Measurements from ENCODE around the gene ARMS2.

Gene ARMS2

DNA sequence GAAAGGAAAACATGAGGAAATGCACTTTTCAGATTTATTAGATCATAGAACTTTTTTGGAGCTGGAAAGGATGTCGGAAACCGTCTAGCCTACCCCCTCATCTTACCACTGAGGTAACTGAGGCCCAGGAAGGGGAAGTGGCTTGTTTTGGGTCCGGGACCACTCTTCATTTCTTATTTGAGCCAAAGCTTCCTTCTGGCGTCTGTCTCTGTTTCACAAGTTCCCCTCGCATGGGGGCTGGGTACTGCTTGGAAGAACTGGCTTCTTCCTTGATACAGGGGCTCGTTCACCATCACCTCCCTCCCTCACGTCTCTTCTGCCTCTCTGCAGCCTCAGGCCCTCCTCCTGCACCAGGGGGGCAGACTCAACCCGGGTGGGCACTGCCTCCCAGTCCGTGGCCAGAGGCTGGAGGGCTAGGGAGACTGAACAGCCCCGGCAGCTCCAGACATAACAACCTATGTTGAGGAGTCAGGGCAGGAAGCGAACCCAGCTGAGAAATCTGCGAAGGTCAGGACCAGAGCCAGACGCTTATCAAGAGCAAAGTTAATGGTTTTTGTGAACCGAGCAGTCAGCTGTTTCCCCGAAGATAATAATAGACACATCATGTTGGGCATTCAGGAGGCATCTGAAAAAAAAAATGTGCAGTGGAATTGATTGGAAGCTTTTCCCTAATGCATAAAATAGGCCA is 19.8 kb downstream of the ARMS2 start:
- H3K27ac Mint-ChIP-seq, result no peak overlapping the region
- H3K27me3 Mint-ChIP-seq (ENCODE audit: low read depth), result peaks cover 11% of the 10 kb centered on the region
- no peaks in the 10 kb centered on the region for H3K4me1 Mint-ChIP-seq (ENCODE audit: low read depth)
- H3K36me3 Mint-ChIP-seq (ENCODE audit: low read depth), result no peaks in the 10 kb centered on the region
- no peaks in the 10 kb centered on the region for H3K9me3 Mint-ChIP-seq
- H3K4me3 Mint-ChIP-seq, result no peak overlapping the region

DNA sequence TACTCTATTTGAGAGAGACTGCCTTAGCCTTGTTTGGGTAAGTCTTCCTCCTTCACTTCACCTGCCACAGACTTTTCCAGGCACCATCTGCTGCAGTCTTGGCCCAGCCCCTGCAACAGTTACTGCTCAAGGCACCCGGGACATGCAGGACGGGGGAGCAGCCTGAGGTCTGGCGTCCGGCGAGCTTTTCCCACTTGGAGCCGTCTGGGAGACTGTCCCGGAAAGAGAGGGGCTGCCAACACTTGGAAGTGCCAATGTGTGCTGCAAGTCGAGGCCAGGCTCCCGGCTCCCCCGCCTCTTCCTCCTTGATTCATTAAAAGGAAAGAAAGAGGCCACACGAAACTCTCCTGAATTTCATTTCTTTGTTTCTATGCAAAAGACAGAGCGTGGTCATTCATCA is 20.6 kb downstream of the ARMS2 start:
- H3K27me3 Mint-ChIP-seq (ENCODE audit: low read depth), result peaks cover 11% of the 10 kb centered on the region

DNA sequence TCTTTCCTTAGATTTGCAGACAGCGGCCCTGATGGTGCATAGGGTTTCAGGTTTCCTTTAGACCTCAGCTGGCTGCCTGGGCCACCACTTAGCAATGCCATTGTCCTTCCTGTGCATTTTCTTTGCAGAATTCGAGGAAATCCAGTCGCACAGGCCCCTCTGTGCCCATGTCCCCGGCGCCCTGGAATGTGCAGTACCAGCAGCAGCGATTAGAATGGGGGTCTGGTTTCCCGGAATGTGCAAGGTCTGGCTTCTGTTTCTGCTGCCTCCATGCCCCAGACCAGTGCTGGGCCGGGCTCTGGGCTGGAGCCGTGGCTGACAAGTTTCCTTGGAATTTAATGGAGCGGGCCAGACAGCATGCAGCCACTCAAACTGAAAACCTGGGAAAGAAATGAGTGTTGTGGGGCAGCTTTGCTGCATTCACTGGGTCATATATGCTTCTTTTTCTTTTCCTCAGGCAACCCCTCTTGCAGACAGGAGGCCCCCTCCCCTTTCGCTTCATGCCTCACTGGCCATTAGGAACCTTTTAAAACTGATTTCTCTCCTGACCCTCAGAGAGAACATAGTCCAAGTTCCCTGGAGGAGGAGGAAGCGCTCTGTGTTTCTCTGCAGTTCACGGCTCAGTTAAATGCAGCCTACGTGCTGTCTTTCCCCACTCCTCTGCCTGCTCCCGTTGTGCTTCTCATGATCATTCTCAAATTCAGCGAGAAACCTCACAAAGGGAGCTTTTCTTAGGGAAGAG is 21.3 kb downstream of the ARMS2 start:
- no peaks in the 10 kb centered on the region for H3K9me3 Mint-ChIP-seq
- no peaks in the 10 kb centered on the region for H3K4me1 Mint-ChIP-seq (ENCODE audit: low read depth)
- H3K36me3 Mint-ChIP-seq (ENCODE audit: low read depth), result no peaks in the 10 kb centered on the region
- H3K4me3 Mint-ChIP-seq, result no peak overlapping the region
- no peak overlapping the region for H3K27ac Mint-ChIP-seq
- peaks cover 11% of the 10 kb centered on the region for H3K27me3 Mint-ChIP-seq (ENCODE audit: low read depth)

More for the DNA sequence above, 20.6 kb downstream of the ARMS2 start:
- no peaks in the 10 kb centered on the region for H3K4me1 Mint-ChIP-seq (ENCODE audit: low read depth)
- no peak overlapping the region for H3K4me3 Mint-ChIP-seq
- no peaks in the 10 kb centered on the region for H3K36me3 Mint-ChIP-seq (ENCODE audit: low read depth)
- H3K9me3 Mint-ChIP-seq, result no peaks in the 10 kb centered on the region
- H3K27ac Mint-ChIP-seq, result no peak overlapping the region

DNA sequence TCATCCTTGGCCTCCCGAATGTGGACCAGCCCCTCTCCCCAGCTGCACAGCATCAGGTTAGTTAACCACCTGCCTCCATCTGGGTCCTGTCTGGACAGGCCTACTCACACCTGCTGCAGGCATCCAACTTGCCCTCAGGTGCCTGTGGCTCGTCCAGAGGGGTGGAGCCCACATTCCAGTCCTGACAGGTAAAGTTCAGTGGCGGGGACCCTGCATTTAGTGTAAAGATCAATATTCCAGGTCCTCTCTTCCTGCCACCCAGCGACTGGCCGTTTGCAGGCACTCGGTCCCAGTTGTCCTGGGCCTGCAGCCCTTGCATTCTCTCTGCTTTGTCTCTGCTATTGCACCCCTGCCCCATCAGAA is 21.9 kb downstream of the ARMS2 start:
- peaks cover 11% of the 10 kb centered on the region for H3K27me3 Mint-ChIP-seq (ENCODE audit: low read depth)
- H3K36me3 Mint-ChIP-seq (ENCODE audit: low read depth), result no peaks in the 10 kb centered on the region
- no peaks in the 10 kb centered on the region for H3K4me1 Mint-ChIP-seq (ENCODE audit: low read depth)
- H3K27ac Mint-ChIP-seq, result no peak overlapping the region
- no peak overlapping the region for H3K4me3 Mint-ChIP-seq
- H3K9me3 Mint-ChIP-seq, result no peaks in the 10 kb centered on the region

DNA sequence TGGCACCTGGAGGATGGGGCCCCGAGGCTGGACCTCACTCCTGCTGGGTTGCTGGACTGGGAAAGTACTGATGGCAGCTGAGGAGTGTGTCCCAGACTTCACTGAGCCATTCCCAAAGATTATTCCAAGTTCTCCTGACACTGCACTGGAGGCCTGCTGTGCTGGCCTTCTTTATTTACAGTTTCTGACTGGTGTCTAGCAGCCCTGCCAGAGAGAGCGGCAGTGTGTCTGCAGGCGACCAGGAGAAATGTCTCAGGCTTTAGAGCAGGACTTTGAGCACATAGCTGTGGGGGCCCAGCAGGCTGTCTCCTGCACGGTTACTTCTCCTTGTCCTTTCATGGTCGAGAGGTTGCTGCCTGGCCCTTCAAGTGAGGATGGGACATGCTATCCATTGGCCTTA is 23.0 kb downstream of the ARMS2 start:
- Mint-ChIP-seq H3K4me3 (no peak overlapping the region), H3K9me3 (no peaks in the 10 kb centered on the region), H3K27me3 (ENCODE audit: low read depth) (peaks cover 17% of the 10 kb centered on the region), H3K4me1 (ENCODE audit: low read depth) (no peaks in the 10 kb centered on the region), H3K27ac (no peak overlapping the region), H3K36me3 (ENCODE audit: low read depth) (no peaks in the 10 kb centered on the region)

DNA sequence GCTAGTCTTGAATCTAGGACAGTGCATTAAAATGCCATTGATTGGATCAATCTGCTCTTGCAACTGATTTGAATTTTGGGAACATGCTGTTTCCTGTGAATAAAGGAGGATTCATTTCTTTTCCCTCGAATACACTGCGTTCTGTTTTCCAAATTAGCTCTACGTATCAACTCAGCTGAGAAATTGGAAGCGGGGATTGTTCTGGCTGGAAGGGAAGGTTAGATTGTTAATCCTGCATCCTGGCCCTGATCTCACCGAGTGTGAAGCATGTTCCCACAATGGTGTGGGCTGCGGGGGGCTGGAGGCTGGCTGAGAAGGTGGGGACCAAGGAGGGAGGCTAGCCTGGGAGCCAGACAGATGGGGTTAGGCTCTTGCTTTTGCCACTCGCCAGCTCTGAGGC is 24.5 kb downstream of the ARMS2 start:
- no peaks in the 10 kb centered on the region for H3K36me3 Mint-ChIP-seq (ENCODE audit: low read depth)
- peaks cover 21% of the 10 kb centered on the region for H3K27me3 Mint-ChIP-seq (ENCODE audit: low read depth)
- no peak overlapping the region for H3K27ac Mint-ChIP-seq
- no peak overlapping the region for H3K4me3 Mint-ChIP-seq
- no peaks in the 10 kb centered on the region for H3K4me1 Mint-ChIP-seq (ENCODE audit: low read depth)
- H3K9me3 Mint-ChIP-seq, result no peaks in the 10 kb centered on the region

DNA sequence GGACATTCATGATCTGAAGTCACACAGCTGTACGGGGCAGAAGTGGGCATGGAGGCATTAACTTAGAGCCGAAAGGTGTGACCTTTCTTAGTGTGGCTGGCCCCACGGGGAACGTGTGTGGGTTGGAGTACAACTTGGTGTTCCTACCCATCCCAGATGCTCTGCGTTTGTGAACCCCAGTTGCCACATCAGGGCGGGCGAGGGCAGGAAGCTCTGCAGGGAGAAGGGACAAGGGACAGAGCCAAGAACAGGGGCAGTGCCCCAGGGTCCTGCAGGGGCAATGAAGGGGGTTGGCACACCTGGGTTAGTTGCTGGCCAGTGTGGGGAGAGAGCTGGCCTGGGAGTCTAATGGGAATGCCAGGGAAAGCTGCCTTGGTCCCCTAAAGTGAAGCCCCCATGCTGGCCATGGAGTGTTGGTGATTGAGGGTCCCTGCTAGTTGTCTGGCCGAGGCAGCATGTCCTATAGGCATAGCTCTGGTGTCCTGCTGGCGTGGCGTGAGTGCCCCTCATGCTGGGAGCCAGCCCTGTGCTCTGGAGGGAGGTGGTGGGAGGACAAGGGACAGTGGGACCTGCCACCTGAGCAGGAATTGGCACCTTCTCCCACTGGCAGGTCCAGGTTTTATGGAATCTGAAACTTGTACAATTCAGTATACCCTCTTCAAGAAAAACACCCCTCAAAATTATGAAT is 25.8 kb downstream of the ARMS2 start:
- H3K4me1 Mint-ChIP-seq (ENCODE audit: low read depth), result no peaks in the 10 kb centered on the region
- no peak overlapping the region for H3K4me3 Mint-ChIP-seq
- H3K36me3 Mint-ChIP-seq (ENCODE audit: low read depth), result no peaks in the 10 kb centered on the region
- no peak overlapping the region for H3K27ac Mint-ChIP-seq
- no peaks in the 10 kb centered on the region for H3K9me3 Mint-ChIP-seq
- peaks cover 10% of the 10 kb centered on the region for H3K27me3 Mint-ChIP-seq (ENCODE audit: low read depth)

DNA sequence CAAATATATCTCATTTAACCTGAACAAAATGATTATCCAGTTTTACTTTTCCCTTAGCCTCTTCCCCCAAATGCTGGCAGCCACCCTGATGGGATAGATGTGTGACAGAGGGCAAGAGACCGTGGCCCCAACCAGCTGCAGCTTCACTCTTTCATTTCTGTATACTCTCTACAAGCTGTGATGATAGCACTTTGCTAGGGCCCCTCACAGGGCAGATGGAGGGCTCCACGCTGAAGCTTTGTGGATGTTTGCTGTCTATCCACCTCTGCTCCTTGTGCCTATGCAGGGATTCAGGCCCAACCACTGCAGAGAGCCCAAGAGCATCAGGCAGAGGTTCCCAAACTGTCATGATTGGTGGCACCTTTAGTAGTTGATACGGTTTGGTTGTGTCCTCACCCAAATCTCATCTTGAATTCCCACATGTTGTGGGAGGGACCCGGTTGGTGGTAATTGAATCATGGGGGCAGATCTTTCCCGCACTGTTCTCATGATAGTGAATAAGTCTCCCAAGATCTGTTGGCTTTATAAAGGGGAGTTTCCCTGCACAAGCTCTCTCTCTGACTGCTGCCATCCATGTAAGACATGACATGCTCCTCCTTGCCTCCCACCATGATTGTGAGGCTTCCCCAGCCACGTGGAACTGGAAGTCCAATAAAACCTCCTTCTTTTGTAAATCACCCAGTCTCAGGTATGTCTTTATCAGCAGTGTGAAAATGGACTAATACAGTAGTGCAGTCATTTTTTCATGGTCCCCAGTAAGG is 27.0 kb downstream of the ARMS2 start:
- Mint-ChIP-seq H3K4me1 (ENCODE audit: low read depth) (no peaks in the 10 kb centered on the region), H3K27ac (no peak overlapping the region), H3K27me3 (ENCODE audit: low read depth) (peaks cover 10% of the 10 kb centered on the region), H3K4me3 (no peak overlapping the region), H3K9me3 (no peaks in the 10 kb centered on the region), H3K36me3 (ENCODE audit: low read depth) (no peaks in the 10 kb centered on the region)

DNA sequence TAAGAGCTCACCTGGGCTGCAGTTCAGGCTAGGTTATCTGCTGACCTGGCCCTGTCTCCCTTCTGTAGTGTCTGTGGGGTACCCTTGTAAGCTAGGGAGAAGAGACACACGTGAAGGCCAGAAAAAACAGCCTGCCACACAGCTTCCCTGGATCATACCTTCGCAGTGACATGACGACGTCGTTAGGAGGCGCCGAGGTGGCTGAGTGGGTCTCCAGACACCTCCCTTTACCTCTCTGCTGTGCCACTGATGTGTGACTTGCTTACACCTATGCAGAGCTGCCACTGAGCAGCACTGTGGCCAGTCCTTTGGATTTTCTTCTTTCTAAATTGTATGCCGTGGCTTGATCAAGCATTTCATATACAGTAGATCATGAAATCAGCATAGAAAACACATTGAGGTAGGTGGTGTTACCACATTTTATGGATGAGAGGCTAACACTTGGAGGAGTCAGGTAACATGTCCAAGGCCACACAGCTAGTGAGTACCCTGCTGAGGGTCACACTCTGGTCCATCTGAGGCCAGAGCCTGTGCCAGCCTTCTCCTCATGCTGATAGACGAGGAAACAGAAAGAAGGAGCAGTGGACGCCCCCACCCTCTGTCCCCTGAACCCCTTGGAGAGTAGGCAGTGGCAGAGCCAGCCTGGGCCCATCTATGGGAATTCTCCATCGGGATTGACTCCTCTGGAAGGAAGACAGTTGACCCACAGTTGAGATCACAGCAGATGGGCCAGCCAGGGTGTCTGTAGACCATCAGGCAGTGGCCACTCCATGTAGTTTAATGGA is 30.0 kb downstream of the ARMS2 start:
- H3K27ac Mint-ChIP-seq, result no peak overlapping the region
- no peak overlapping the region for H3K4me3 Mint-ChIP-seq
- H3K36me3 Mint-ChIP-seq (ENCODE audit: low read depth), result no peaks in the 10 kb centered on the region
- H3K9me3 Mint-ChIP-seq, result no peaks in the 10 kb centered on the region
- no peaks in the 10 kb centered on the region for H3K4me1 Mint-ChIP-seq (ENCODE audit: low read depth)
- peaks cover 10% of the 10 kb centered on the region for H3K27me3 Mint-ChIP-seq (ENCODE audit: low read depth)

DNA sequence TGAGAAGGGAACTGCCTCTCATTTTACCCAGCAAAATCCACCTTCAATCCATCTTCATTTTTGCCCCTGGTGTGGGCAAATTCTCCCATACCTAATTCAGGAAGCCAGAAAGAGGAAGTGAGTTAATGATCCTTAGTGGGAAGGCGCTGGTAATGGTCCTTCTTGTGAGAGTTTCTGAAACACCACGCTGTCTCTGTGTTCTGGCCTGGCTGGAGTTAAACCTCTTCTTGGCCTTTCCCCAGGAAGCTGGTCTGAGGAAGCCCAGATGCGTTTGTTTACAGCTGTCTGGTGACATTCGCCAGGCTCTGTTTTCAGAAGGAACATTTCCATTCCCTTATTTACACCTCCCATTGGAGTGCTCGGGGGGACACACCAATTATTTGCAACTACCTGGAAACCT is 31.2 kb downstream of the ARMS2 start:
- H3K4me1 Mint-ChIP-seq (ENCODE audit: low read depth), result peaks cover under 1% of the 10 kb centered on the region
- H3K27me3 Mint-ChIP-seq (ENCODE audit: low read depth), result peaks cover 10% of the 10 kb centered on the region
- no peak overlapping the region for H3K4me3 Mint-ChIP-seq
- no peaks in the 10 kb centered on the region for H3K36me3 Mint-ChIP-seq (ENCODE audit: low read depth)
- no peaks in the 10 kb centered on the region for H3K9me3 Mint-ChIP-seq
- no peak overlapping the region for H3K27ac Mint-ChIP-seq

DNA sequence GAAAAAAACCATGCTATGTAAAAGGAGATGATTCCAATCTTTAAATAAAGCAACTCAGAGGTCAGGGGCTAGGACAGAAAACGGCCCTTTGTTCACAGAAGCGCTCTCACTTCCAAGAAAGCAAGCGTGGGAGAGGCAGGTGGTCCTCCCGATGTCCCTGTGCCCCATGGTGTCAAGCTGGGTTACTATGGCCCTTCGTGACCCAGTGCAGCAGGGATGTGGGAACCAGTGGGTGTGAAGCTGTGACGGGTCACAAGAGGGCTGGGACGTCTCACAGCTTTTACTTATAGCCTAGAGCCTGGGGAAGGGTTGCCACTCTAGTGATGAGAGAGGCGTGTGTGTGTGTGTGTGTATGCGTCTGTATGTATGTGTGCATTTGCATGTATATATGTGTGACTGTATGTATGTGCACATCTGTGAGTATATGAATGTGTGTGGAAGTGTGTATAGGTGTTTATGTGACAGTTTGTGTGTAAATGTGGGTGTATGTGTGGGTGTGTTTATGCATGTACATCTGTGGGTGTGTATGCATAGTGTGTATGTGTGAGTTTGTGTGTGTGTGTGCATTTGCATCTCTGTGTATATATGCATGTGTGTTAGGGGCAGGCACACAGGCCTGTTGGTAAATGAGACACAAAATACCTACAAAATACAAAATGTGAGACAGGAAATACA is 32.1 kb downstream of the ARMS2 start:
- Mint-ChIP-seq H3K4me1 (ENCODE audit: low read depth) (peaks cover 9% of the 10 kb centered on the region), H3K27me3 (ENCODE audit: low read depth) (peaks cover 8% of the 10 kb centered on the region), H3K27ac (no peak overlapping the region), H3K4me3 (no peak overlapping the region), H3K9me3 (no peaks in the 10 kb centered on the region), H3K36me3 (ENCODE audit: low read depth) (no peaks in the 10 kb centered on the region)

DNA sequence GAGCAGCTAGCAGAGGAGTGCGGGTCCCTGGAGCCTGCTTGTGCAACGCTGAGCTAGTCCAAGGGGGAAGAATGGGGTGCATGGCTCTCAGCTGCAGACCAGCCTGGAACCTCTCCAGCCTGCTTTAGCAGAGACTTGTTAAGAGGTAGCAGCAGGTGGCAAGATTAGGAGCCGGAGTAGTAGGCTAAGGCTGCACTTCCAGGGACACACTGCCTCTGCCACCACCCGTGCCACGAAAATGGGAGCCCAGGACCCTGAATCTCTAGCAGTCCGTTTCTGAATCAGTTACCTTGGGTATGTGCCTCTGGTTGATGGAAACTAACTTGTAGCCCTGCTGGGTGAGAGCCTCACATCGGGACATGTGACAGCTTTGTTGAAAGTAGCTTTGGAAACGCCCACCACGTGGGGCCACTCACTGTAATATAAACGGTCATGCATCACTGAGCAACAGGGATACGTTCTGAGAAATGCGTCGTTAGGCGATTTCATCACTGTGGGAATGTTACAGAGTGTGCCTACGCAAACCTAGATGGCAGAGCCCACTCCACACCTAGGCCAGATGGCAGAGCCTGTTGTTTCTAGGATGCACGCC is 32.8 kb downstream of the ARMS2 start:
- Mint-ChIP-seq H3K27ac (no peak overlapping the region), H3K36me3 (ENCODE audit: low read depth) (no peaks in the 10 kb centered on the region), H3K4me1 (ENCODE audit: low read depth) (peaks cover 10% of the 10 kb centered on the region), H3K4me3 (no peak overlapping the region), H3K27me3 (ENCODE audit: low read depth) (peaks cover 4% of the 10 kb centered on the region), H3K9me3 (no peaks in the 10 kb centered on the region)

DNA sequence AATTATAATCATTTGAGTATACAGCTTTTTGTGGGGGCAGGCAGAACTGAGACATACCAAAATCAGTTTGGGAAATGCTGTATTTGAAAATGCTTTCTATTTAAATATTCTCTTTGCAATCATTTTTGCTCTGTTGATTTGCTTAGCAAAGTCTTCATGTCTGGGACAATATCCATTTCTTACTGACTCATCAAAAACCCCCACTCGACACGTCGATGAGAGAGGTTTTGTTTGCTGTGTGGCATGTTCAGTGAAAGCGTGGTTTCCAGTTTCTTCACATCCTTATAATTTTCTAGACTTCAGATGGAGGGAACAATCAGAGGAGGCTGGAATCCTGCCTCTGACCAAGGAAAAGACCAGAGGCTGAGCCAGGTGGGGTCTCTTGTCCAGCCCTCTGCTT is 35.8 kb downstream of the ARMS2 start:
- H3K4me3 Mint-ChIP-seq, result no peak overlapping the region
- no peaks in the 10 kb centered on the region for H3K36me3 Mint-ChIP-seq (ENCODE audit: low read depth)
- H3K4me1 Mint-ChIP-seq (ENCODE audit: low read depth), result peaks cover 10% of the 10 kb centered on the region
- no peaks in the 10 kb centered on the region for H3K9me3 Mint-ChIP-seq
- H3K27me3 Mint-ChIP-seq (ENCODE audit: low read depth), result peaks cover 5% of the 10 kb centered on the region
- no peak overlapping the region for H3K27ac Mint-ChIP-seq
